Neural cell (in vitro differentiated cells): ENCODE data around the gene AHNAK. TPM values are rescaled to one million over a fixed set of nuclear protein-coding genes. Genes with fewer than 3 reads are reported as not detected.

Source experiments
- H2AFZ ChIP-seq: fragments of 200-600, 300-800 bp; sonication (generic), shearing (Covaris generic); 2 replicates; pipeline ENCODE4 v1.6.0; 2014; ENCODE audit warnings: low read depth, mild to moderate bottlenecking, antibody characterized with exemption, low read length, moderate library complexity
- H3F3A ChIP-seq: fragments of 200-600 bp; shearing (Covaris generic); 2 replicates; pipeline ENCODE4 v1.6.1; 2016; ENCODE audit warnings: mild to moderate bottlenecking, moderate library complexity, mixed read lengths, antibody characterized with exemption, low read length; ENCODE audit not compliant: insufficient read depth, poor library complexity, severe bottlenecking
- H3K27ac ChIP-seq: fragments of 200-600, 300-800 bp; sonication (generic), shearing (Covaris generic); 2 replicates; pipeline ENCODE4 v1.5.1; 2014; ENCODE audit warnings: mild to moderate bottlenecking, low read length, moderate library complexity
- H3K27me3 ChIP-seq: fragments of 300-800, 200-600 bp; sonication (generic), shearing (Covaris generic); 2 replicates; pipeline ENCODE4 v1.6.0; 2014; ENCODE audit warnings: mild to moderate bottlenecking, low read depth, low read length, moderate library complexity; ENCODE audit not compliant: insufficient read depth
- H3K36me3 ChIP-seq: fragments of 300-800, 200-600 bp; sonication (generic), shearing (Covaris generic); 2 replicates; pipeline ENCODE4 v1.5.1; 2014; ENCODE audit warnings: mild to moderate bottlenecking, antibody characterized with exemption, low read length, moderate library complexity; ENCODE audit not compliant: insufficient read depth
- H3K4me2 ChIP-seq: fragments of 300-800, 200-600 bp; sonication (generic), shearing (Covaris generic); 2 replicates; pipeline ENCODE4 v1.6.0; 2014; ENCODE audit warnings: mild to moderate bottlenecking, low read length
- H3K4me3 ChIP-seq: fragments of 300-800, 200-600 bp; sonication (generic), shearing (Covaris generic); 2 replicates; pipeline ENCODE4 v1.5.1; 2014; ENCODE audit warnings: mild to moderate bottlenecking, low read length, moderate library complexity
- H3K79me2 ChIP-seq: fragments of 200-600 bp; shearing (Covaris generic); replicated peaks from 2 replicates; pipeline ENCODE4 v1.6.0; 2014; ENCODE audit warnings: mild to moderate bottlenecking, low read length, moderate library complexity; ENCODE audit not compliant: insufficient read depth
- H3K9ac ChIP-seq: fragments of 300-800, 200-600 bp; sonication (generic), shearing (Covaris generic); 2 replicates; pipeline ENCODE4 v1.6.1; 2016; ENCODE audit warnings: mild to moderate bottlenecking, low read length, mixed read lengths
- H3K9me2 ChIP-seq: fragments of 200-600 bp; shearing (Covaris generic); 2 replicates; pipeline ENCODE4 v1.6.1; 2016; ENCODE audit warnings: mild to moderate bottlenecking, low read length, mixed read lengths; ENCODE audit not compliant: insufficient read depth
- H3K9me3 ChIP-seq: fragments of 200-600, 300-800 bp; sonication (generic), shearing (Covaris generic); 2 replicates; pipeline ENCODE4 v1.6.1; 2016; ENCODE audit warnings: mild to moderate bottlenecking, mixed run types, low read length, moderate library complexity, mixed read lengths
- H4K20me1 ChIP-seq: fragments of 200-600 bp; shearing (Covaris generic); 2 replicates; pipeline ENCODE4 v1.6.1; 2016; ENCODE audit warnings: mild to moderate bottlenecking, mixed run types; ENCODE audit not compliant: insufficient read depth
- EP300 ChIP-seq: fragments of 450-650 bp; conservative IDR thresholded peaks from 2 replicates; pipeline ENCODE4 v1.6.1; 2014; ENCODE audit warnings: antibody characterized with exemption, mild to moderate bottlenecking, moderate library complexity; ENCODE audit not compliant: poor library complexity, severe bottlenecking
- EZH2 ChIP-seq: fragments of 200-600, 300-800 bp; shearing (Covaris generic), sonication (generic); IDR thresholded peaks from 2 replicates; pipeline ENCODE4 v1.6.1; 2014; ENCODE audit warnings: antibody characterized with exemption, low read length, borderline replicate concordance, mild to moderate bottlenecking; ENCODE audit not compliant: insufficient read depth, poor library complexity, severe bottlenecking
- MXI1 ChIP-seq: fragments of 450-650 bp; conservative IDR thresholded peaks from 2 replicates; pipeline ENCODE4 v1.6.1; 2014; ENCODE audit warnings: antibody characterized with exemption, mild to moderate bottlenecking; ENCODE audit not compliant: poor library complexity, severe bottlenecking
- POLR2AphosphoS5 ChIP-seq: IDR thresholded peaks from 2 replicates; pipeline ENCODE4 v1.6.1; 2012
- RAD21 ChIP-seq: fragments of 450-650 bp; conservative IDR thresholded peaks from 2 replicates; pipeline ENCODE4 v1.6.1; 2014; ENCODE audit warnings: antibody characterized with exemption, mild to moderate bottlenecking, moderate library complexity
- SMC3 ChIP-seq: fragments of 450-650 bp; conservative IDR thresholded peaks from 2 replicates; pipeline ENCODE4 v1.6.1; 2014; ENCODE audit warnings: antibody characterized with exemption, mild to moderate bottlenecking, moderate library complexity; ENCODE audit not compliant: poor library complexity
- TAF1 ChIP-seq: IDR thresholded peaks from 2 replicates; pipeline ENCODE4 v1.6.1; 2012; ENCODE audit warnings: low read depth
- polyA plus RNA-seq: library from polyadenylated mRNA; depleted of rRNA; stranded (reverse); fragments of >200 nt; gene quantifications from 2 replicates; pipeline ENCODE4 v1.2.3, GENCODE V29; 2014
- TF ChIP-seq, protein P1 (sequence below): fragments of 450-650 bp; IDR thresholded peaks from 2 replicates; pipeline ENCODE4 v1.5.1; 2014; ENCODE audit warnings: antibody characterized with exemption, mild to moderate bottlenecking, moderate library complexity; ENCODE audit not compliant: poor library complexity, severe bottlenecking
- TF ChIP-seq, protein P2 (sequence below): IDR thresholded peaks from 2 replicates; pipeline ENCODE4 v1.6.1; 2012; ENCODE audit warnings: borderline replicate concordance

Gene AHNAK
- polyA plus RNA-seq, 1 donor from 2014 or later = 0.11 TPM

DNA sequence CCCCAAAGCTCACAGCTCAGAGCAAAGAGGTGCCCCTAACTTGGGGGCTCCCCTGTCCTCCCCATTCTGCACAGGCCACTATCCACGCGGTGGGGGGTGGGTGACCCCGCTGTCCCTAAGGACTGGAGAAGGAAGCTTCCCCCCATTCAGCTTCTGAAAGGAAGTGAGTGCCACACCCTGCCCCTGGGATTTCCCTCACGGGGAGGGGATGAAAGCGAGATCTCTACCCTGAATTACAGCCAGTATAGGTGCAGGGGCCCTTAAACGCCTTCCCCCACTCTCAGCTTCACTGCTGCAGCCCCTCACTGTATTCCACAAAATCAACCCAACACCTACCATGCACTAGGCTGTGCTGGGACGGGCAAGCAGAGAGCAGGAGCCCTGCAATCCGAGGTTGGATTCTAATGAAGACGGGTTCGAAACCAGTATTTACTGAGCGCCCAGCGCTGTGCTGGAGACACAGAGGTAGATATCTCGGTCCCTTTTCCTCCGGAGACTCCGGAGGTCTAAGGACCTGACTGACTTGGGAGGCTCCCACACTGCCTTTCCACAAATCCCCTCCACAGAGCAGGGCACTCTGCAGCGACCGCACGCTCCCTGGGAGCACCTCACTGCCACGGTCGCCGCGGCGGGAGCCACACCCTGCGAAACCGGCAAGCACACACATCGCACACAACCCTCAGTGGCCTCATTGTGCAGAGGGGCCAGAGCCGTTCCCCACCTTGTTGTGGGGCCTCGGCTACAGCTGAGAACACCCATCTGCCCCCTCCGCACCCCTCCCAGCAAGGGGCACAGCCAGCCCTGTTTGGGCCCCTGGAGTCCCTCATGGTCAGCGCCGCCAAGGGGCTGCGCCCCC, 1.8 kb downstream of the AHNAK start:
- TF ChIP-seq, protein P1, sequence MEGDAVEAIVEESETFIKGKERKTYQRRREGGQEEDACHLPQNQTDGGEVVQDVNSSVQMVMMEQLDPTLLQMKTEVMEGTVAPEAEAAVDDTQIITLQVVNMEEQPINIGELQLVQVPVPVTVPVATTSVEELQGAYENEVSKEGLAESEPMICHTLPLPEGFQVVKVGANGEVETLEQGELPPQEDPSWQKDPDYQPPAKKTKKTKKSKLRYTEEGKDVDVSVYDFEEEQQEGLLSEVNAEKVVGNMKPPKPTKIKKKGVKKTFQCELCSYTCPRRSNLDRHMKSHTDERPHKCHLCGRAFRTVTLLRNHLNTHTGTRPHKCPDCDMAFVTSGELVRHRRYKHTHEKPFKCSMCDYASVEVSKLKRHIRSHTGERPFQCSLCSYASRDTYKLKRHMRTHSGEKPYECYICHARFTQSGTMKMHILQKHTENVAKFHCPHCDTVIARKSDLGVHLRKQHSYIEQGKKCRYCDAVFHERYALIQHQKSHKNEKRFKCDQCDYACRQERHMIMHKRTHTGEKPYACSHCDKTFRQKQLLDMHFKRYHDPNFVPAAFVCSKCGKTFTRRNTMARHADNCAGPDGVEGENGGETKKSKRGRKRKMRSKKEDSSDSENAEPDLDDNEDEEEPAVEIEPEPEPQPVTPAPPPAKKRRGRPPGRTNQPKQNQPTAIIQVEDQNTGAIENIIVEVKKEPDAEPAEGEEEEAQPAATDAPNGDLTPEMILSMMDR = no peak
- TF ChIP-seq RAD21 = no peak
- TF ChIP-seq, protein P2, sequence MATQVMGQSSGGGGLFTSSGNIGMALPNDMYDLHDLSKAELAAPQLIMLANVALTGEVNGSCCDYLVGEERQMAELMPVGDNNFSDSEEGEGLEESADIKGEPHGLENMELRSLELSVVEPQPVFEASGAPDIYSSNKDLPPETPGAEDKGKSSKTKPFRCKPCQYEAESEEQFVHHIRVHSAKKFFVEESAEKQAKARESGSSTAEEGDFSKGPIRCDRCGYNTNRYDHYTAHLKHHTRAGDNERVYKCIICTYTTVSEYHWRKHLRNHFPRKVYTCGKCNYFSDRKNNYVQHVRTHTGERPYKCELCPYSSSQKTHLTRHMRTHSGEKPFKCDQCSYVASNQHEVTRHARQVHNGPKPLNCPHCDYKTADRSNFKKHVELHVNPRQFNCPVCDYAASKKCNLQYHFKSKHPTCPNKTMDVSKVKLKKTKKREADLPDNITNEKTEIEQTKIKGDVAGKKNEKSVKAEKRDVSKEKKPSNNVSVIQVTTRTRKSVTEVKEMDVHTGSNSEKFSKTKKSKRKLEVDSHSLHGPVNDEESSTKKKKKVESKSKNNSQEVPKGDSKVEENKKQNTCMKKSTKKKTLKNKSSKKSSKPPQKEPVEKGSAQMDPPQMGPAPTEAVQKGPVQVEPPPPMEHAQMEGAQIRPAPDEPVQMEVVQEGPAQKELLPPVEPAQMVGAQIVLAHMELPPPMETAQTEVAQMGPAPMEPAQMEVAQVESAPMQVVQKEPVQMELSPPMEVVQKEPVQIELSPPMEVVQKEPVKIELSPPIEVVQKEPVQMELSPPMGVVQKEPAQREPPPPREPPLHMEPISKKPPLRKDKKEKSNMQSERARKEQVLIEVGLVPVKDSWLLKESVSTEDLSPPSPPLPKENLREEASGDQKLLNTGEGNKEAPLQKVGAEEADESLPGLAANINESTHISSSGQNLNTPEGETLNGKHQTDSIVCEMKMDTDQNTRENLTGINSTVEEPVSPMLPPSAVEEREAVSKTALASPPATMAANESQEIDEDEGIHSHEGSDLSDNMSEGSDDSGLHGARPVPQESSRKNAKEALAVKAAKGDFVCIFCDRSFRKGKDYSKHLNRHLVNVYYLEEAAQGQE = no peak
- no peaks in the 10 kb centered on the region for H3F3A ChIP-seq
- no peaks in the 10 kb centered on the region for H3K9me3 ChIP-seq
- peak overlapping the region; percentile 5 for H3K9ac ChIP-seq
- peak overlapping the region; percentile 59 for H3K4me3 ChIP-seq
- no peak overlapping the region for H2AFZ ChIP-seq
- H3K27me3 ChIP-seq = peaks cover 60% of the 10 kb centered on the region
- H3K27ac ChIP-seq = no peak overlapping the region
- no peaks in the 10 kb centered on the region for H3K79me2 ChIP-seq
- no peak overlapping the region for H3K4me2 ChIP-seq
- no peaks in the 10 kb centered on the region for H4K20me1 ChIP-seq
- H3K36me3 ChIP-seq = no peaks in the 10 kb centered on the region
- no peaks in the 10 kb centered on the region for H3K9me2 ChIP-seq

DNA sequence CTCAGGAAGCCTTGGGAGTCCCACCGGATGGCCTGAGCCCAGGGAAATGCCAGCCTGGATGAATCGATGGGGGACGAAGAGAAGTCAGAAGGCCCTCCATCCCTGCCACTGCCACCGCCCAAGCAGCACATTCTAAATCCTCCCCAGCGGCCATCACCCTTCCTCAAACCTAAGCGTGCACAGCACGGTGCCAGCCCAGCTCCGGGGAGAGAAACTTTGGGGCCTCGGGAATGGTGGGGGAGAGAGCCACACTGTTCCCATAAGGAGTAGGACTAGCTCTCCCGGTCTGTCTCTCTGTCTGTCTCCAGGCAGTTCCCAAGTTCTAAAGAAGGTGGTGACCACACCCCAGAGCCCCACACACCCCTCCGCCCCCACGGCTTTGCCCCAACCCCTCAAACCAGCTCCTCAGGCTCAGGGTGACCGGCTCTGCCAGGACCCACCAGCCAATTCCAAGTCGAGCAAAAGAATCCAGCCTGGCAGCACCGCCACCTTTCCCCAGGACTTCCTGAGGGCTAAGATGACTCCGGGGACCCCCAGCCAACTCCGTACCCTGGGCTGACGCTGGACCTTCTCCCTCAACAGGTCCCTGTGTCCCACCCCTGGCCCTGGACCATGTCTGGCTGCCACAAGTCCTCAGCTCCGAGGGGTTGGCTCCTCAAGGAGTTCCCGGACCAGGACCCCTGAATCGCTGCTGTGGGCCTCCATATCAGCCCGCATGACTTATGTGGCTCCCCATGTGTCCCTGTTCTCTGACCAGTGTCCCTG, 2.7 kb downstream of the AHNAK start:
- H3K4me3 ChIP-seq = no peak overlapping the region
- TF ChIP-seq EZH2 (no peak), RAD21 (no peak), SMC3 (no peak), EP300 (no peak), POLR2AphosphoS5 (no peak), TAF1 (no peak), MXI1 (no peak)
- TF ChIP-seq, protein P2 = no peak
- TF ChIP-seq, protein P1 = no peak

More for the DNA sequence above, 2.7 kb downstream of the AHNAK start:
- H3K79me2 ChIP-seq = no peaks in the 10 kb centered on the region
- no peak overlapping the region for H2AFZ ChIP-seq
- H3K4me2 ChIP-seq = no peak overlapping the region
- no peaks in the 10 kb centered on the region for H3K9me3 ChIP-seq
- no peaks in the 10 kb centered on the region for H3K36me3 ChIP-seq
- H3K9me2 ChIP-seq = no peaks in the 10 kb centered on the region
- no peak overlapping the region for H3K27ac ChIP-seq
- H3F3A ChIP-seq = no peaks in the 10 kb centered on the region
- H4K20me1 ChIP-seq = no peaks in the 10 kb centered on the region
- H3K9ac ChIP-seq = no peak overlapping the region
- H3K27me3 ChIP-seq = peaks cover 60% of the 10 kb centered on the region
